ENCODE results near the gene KLF7. TPM values are rescaled to one million over a fixed set of nuclear protein-coding genes. Genes with fewer than 3 reads are reported as not detected.

The KLF7 gene
- total RNA-seq, 1 experiment from 2014 or later, result 32.2 TPM

DNA sequence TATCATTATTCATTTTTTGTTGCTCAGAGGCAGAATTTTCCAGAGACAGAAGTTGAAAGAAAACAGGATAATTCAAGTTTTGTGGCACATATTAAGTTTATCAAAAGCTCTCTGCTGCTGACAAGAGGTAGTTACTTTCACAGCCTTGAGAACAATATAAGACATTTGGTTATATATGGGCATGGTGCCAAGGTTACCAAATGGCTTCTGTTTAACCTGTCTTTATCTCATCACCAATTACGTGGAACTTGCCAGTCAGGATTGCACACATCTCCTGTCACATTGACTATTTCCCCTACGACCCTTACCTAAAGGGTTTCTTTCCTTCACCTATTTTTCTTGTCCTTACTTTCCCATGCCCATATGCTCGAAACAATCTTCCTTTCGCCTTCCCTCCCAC lies 35.9 kb downstream of the KLF7 start:
- no peak overlapping the region for H2BK12ac ChIP-seq (ENCODE audit: insufficient read length, low read depth, low read length)

More for the DNA sequence above, 35.9 kb downstream of the KLF7 start:
- H3K9me3 ChIP-seq (ENCODE audit: control insufficient read depth, low read depth, low read length), result no peaks in the 10 kb centered on the region
- DNase-seq, result no peak
- no peak for TF ChIP-seq CTCF (conservative IDR thresholded peaks at IDR 0.05)
- no peak overlapping the region for H3K9ac ChIP-seq (ENCODE audit: extremely low read depth, insufficient read length, low read length)
- no peak overlapping the region for H3K4me2 ChIP-seq (ENCODE audit: insufficient read depth, insufficient read length, low read length)
- no peak overlapping the region for H3T11ph ChIP-seq (ENCODE audit: low read length)
- no peak overlapping the region for H2BK20ac ChIP-seq (ENCODE audit: low read depth, low read length, poor library complexity, severe bottlenecking)
- peaks cover 4 to 7% of the 10 kb centered on the region in 2 experiments; a peak in 4 of 5 replicates for H3K9me3 Mint-ChIP-seq
- H2AK5ac ChIP-seq (ENCODE audit: insufficient read length, low read length), result no peak overlapping the region
- no peak overlapping the region for H3K4ac ChIP-seq (ENCODE audit: low read depth, low read length)
- no peak overlapping the region for H3K27ac Mint-ChIP-seq
- H3K14ac ChIP-seq (ENCODE audit: insufficient read depth, low read length), result no peak overlapping the region
- 100% methylated on average over 2 of the region's 4 CpGs for WGBS (ENCODE audit: extremely low coverage, insufficient read length, low lambda C conversion rate)
- no peak overlapping the region for H3K56ac ChIP-seq (ENCODE audit: insufficient read length, low read depth, low read length)
- H4K20me1 ChIP-seq (ENCODE audit: control insufficient read depth, insufficient read depth, insufficient read length), result no peaks in the 10 kb centered on the region
- peaks cover 6% of the 10 kb centered on the region; the same call in 1 of the 2 replicates for H3K4me1 ChIP-seq (ENCODE audit: insufficient read depth, low read length)
- H3K79me2 ChIP-seq (ENCODE audit: insufficient read depth, low read length), result peaks cover 7% of the 10 kb centered on the region; the same call in 1 of the 2 replicates
- no peak overlapping the region for H4K91ac ChIP-seq (ENCODE audit: insufficient read length, low read depth, low read length)
- peaks cover 31 to 42% of the 10 kb centered on the region in 2 experiments for H3K4me1 Mint-ChIP-seq
- H3K23me2 ChIP-seq (ENCODE audit: insufficient read length, low read depth, low read length, poor library complexity, severe bottlenecking), result no peaks in the 10 kb centered on the region
- H2BK15ac ChIP-seq (ENCODE audit: low read depth, low read length), result no peak overlapping the region
- H2BK120ac ChIP-seq (ENCODE audit: low read depth, low read length, poor library complexity, severe bottlenecking), result no peak overlapping the region
- H3K23ac ChIP-seq (ENCODE audit: insufficient read length, low read depth, low read length), result no peak overlapping the region
- no peak overlapping the region for H3K4me3 Mint-ChIP-seq
- H4K5ac ChIP-seq (ENCODE audit: insufficient read length, low read depth, low read length), result no peak overlapping the region
- H3K27me3 Mint-ChIP-seq (ENCODE audit: low read depth), result no peaks in the 10 kb centered on the region
- no peak overlapping the region for H2BK5ac ChIP-seq (ENCODE audit: insufficient read length, low read length)
- H2AFZ ChIP-seq (ENCODE audit: low read length), result no peak overlapping the region
- no peak overlapping the region for H3K18ac ChIP-seq (ENCODE audit: insufficient read length, low read depth, low read length)
- H3K36me3 Mint-ChIP-seq (ENCODE audit: insufficient read depth in 1 of 3, low read depth in 3 of 3), result peaks cover 20 to 38% (median 36%) of the 10 kb centered on the region in 3 experiments
- H3K27me3 ChIP-seq (ENCODE audit: insufficient read depth, low read length), result no peaks in the 10 kb centered on the region
- no peak overlapping the region for H3K27ac ChIP-seq (ENCODE audit: insufficient read length, low read depth, low read length)
- H4K8ac ChIP-seq (replicated peaks; ENCODE audit: insufficient read length, low read depth, low read length), result no peak overlapping the region
- no peaks in the 10 kb centered on the region for H3K79me1 ChIP-seq (ENCODE audit: insufficient read depth, low read depth, low read length, poor library complexity, severe bottlenecking)
